ENCODE data around the gene CD2AP.

The CD2AP gene

DNA sequence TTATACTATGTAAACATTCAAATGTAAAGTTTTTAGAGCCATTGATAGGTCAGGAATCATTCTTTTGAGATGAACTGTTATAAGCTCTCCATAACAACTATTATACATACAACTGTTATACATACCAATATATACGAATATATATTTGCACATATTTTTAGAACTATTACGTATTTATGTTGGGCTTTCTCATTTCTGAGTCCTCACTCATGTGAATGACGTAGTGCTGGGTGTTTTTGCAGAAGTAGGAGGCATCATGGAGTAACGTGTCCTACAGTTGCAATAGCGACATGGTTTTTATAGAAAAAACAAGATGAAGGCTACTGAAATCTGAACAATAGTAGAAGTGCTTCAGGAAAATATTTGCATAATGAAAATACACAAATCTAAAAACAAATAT, 184.4 kb downstream of the CD2AP start:
- H3K27me3 ChIP-seq: no peaks in the 10 kb centered on the region
- H3K4me2 ChIP-seq: no peak overlapping the region
- no peaks in the 10 kb centered on the region for H3K9me3 ChIP-seq (replicated peaks in 1 of 11)
- no peaks in the 10 kb centered on the region for H3K36me3 ChIP-seq
- H4K20me1 ChIP-seq: no peaks in the 10 kb centered on the region
- no peak overlapping the region for H3K9ac ChIP-seq
- TF ChIP-seq Cebpa-rat (IDR thresholded peaks at IDR 0.05): no peak
- H3K4me1 ChIP-seq: peaks cover 0 to 10% (median 2%) of the 10 kb centered on the region in 10 experiments; a peak in 4 of 20 replicates
- no peak overlapping the region for H3K27ac ChIP-seq
- no peak overlapping the region for H3K4me3 ChIP-seq

DNA sequence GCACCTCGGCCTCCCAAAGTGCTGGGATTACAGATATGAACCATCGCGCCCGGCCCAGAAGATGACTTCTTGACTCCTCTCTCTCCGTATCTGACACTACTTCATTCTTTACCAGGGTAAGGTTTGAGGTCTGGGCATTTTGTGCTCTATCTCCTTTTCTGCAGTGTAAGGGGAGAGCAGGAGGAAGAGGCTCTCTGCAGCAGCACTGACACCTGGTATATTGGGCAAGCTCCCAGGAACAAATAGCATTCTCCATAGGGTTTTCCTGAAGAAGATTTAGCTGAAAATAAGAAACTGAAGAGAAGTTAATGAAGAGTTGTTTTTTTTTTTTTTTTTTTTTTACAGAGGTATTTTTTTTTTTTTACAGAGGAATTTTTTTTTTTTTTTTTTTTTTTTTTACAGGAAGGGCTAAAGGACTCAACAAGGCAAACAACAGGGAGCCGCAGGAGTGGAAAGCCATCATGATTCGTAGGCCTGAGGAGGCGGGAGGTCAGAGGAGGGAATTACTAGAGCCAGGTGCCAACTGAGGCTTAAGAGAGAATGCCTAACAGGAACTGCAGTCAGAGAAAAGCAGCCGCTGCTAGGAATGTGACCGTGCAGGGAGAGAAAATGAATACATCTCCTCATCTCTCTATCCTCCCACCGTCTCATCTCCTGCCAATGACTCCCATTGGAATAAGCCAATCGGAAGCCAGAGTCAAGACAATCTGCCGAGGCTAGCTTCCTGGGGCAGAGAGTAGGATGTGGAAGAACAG, 186.1 kb downstream of the CD2AP start:
- Histone ChIP-seq H4K20me1 (no peaks in the 10 kb centered on the region), H3K4me3 (no peak overlapping the region), H3K9me3 (replicated peaks in 1 of 11) (no peaks in the 10 kb centered on the region), H3K36me3 (no peaks in the 10 kb centered on the region), H3K27me3 (no peaks in the 10 kb centered on the region), H3K4me1 (peaks cover 0 to 6% (median 0%) of the 10 kb centered on the region in 10 experiments; a peak in 3 of 20 replicates), H3K27ac (no peak overlapping the region), H3K9ac (no peak overlapping the region), H3K4me2 (no peak overlapping the region)
- no peak for TF ChIP-seq Cebpa-rat (IDR thresholded peaks at IDR 0.05)

GRCh38 chr6:47665112-47665511, 187.5 kb downstream of the CD2AP start:
- Histone ChIP-seq H3K4me3 (no peak overlapping the region), H3K27me3 (no peaks in the 10 kb centered on the region), H3K36me3 (no peaks in the 10 kb centered on the region), H3K9ac (no peak overlapping the region), H3K4me1 (no peaks in the 10 kb centered on the region), H3K27ac (no peak overlapping the region), H3K9me3 (replicated peaks in 1 of 11) (no peaks in the 10 kb centered on the region), H4K20me1 (no peaks in the 10 kb centered on the region), H3K4me2 (no peak overlapping the region)
- TF ChIP-seq Cebpa-rat (IDR thresholded peaks at IDR 0.05): no peak

DNA sequence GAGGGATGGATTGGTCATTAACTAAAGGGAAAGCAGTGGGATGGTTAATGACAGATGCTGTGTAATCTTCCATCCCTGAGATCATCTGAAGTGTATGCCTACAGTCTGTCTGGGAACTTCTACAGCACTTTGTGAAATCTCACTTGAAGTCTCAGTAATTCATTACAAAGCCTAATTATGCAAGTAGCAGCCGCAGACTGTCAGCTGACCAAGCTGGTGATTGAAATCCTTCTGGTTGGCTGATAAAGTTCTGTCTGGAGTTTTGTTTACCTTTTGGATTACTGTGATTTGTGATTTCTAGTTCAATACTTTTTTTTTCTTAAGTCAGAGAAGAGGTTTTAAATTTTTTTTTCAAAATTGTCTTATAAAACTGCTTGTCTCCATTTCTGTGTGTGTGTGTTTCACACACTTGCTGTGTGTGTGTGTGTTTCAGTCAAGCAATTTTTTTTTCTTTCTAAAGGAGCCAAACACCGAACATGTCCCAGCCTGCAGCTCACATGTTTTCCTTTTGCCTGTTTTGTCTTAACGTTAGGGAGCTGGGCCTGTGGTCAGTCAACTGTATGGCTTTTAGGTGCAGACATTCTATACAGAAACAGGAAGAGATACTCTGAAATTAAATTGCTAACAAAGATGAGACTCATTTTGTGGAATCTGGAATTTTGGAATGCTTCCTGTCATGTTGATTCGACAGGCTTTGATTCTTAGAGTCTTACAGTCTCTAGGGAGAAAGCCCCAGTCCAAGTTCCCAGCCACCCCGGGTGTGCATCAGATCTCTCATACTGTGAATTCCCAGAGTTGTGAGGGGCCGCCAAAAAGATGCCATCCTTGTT, 192.3 kb downstream of the CD2AP start:
- no peaks in the 10 kb centered on the region for H4K20me1 ChIP-seq
- no peak for TF ChIP-seq Cebpa-rat (IDR thresholded peaks at IDR 0.05)
- H3K36me3 ChIP-seq: no peaks in the 10 kb centered on the region
- no peak overlapping the region for H3K4me2 ChIP-seq
- no peak overlapping the region for H3K27ac ChIP-seq
- H3K9ac ChIP-seq: no peak overlapping the region
- no peaks in the 10 kb centered on the region for H3K27me3 ChIP-seq
- H3K9me3 ChIP-seq (replicated peaks in 1 of 11): peaks cover 0 to 6% (median 0%) of the 10 kb centered on the region in 11 experiments; a peak in 1 of 22 replicates
- H3K4me1 ChIP-seq: no peaks in the 10 kb centered on the region
- H3K4me3 ChIP-seq: no peak overlapping the region

DNA sequence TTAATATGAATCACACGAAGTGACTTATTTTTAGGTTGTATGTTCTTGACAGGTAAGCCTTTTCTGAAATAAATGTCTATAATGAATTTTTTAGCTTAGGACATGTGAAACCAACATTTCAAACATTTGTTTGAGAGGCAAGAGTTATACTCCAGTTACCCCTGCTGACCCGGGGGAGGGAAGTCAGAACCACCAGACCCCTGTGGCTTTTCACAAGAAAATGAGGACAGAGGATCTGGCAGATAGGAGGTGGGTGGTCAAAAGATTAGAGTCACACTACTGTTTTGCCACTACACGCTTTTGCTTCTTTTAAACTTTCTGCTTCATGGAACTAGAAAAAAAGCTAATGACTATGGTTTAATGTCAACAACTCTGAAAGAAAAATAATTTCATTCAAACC, 193.3 kb downstream of the CD2AP start:
- no peaks in the 10 kb centered on the region for H3K27me3 ChIP-seq
- H3K36me3 ChIP-seq: no peaks in the 10 kb centered on the region
- no peak overlapping the region for H3K9ac ChIP-seq
- H3K9me3 ChIP-seq (replicated peaks in 1 of 11): peaks cover 0 to 14% (median 0%) of the 10 kb centered on the region in 11 experiments; a peak in 1 of 22 replicates
- no peak overlapping the region for H3K4me3 ChIP-seq
- no peaks in the 10 kb centered on the region; a peak in 1 of 22 replicates for H4K20me1 ChIP-seq
- no peak overlapping the region for H3K4me2 ChIP-seq
- no peaks in the 10 kb centered on the region for H3K4me1 ChIP-seq
- H3K27ac ChIP-seq: no peak overlapping the region
- TF ChIP-seq Cebpa-rat (IDR thresholded peaks at IDR 0.05): no peak

- Histone ChIP-seq H3K4me3 (no peak overlapping the region), H3K36me3 (no peaks in the 10 kb centered on the region), H3K9me3 (replicated peaks in 1 of 11) (peaks cover 0 to 14% (median 0%) of the 10 kb centered on the region in 11 experiments; a peak in 1 of 22 replicates), H3K9ac (no peak overlapping the region), H3K4me2 (no peak overlapping the region), H3K27me3 (no peaks in the 10 kb centered on the region), H4K20me1 (no peaks in the 10 kb centered on the region; a peak in 1 of 22 replicates), H3K4me1 (no peaks in the 10 kb centered on the region), H3K27ac (no peak overlapping the region)
- no peak for TF ChIP-seq Cebpa-rat (IDR thresholded peaks at IDR 0.05)
These were observed 194.2 kb downstream of the CD2AP start for GRCh38 chr6:47671777-47672176.

DNA sequence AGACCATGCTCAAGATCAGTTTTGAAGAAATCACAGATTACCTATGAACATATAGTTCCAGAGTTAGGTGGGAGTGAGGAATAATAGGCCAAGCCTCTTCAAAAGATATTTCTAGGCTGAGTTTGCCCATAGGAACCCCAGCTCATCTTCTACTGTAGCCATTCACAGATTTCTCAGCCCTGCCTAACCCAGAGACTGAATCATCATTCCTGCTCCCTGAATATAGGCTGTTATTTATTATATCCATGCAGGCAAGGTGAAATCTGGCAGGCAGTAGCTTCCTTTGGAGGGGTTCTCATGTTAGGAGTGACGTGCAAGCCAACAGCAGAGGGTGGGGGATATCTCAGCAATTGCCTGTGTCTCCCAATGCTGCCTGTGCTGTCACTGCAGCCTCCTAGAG, 195.2 kb downstream of the CD2AP start:
- H3K9me3 ChIP-seq (replicated peaks in 1 of 11): peaks cover 0 to 14% (median 0%) of the 10 kb centered on the region in 11 experiments; a peak in 1 of 22 replicates
- no peak for TF ChIP-seq Cebpa-rat (IDR thresholded peaks at IDR 0.05)
- H3K27me3 ChIP-seq: no peaks in the 10 kb centered on the region
- no peaks in the 10 kb centered on the region for H3K36me3 ChIP-seq
- H3K4me1 ChIP-seq: no peaks in the 10 kb centered on the region
- H3K4me2 ChIP-seq: no peak overlapping the region
- H3K9ac ChIP-seq: no peak overlapping the region
- H4K20me1 ChIP-seq: no peaks in the 10 kb centered on the region; a peak in 1 of 22 replicates
- no peak overlapping the region for H3K4me3 ChIP-seq
- H3K27ac ChIP-seq: no peak overlapping the region

DNA sequence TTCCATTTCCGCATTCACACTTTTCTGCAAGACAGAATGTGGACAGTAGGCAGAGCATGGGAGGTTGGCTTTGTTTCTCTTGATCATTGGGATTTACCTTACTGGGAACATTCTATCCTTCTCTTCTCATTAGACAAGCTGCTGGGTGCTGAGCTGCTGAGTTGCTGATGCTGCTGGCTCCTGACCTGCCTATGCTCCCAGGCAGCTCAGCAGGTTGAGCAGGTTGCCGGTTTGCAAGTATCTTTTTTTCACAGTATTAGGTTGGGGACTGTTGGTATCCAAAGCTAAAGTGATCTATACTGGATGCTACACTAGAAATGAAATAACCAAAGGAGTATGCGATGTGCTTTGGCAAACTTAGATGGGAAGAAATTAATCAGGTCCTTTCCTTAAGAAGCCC, 197.1 kb downstream of the CD2AP start:
- H3K4me2 ChIP-seq: no peak overlapping the region
- peaks cover 0 to 14% (median 0%) of the 10 kb centered on the region in 11 experiments; a peak in 1 of 22 replicates for H3K9me3 ChIP-seq (replicated peaks in 1 of 11)
- no peaks in the 10 kb centered on the region for H3K36me3 ChIP-seq
- no peaks in the 10 kb centered on the region; a peak in 1 of 22 replicates for H4K20me1 ChIP-seq
- H3K4me1 ChIP-seq: no peaks in the 10 kb centered on the region
- no peak overlapping the region for H3K4me3 ChIP-seq
- no peak for TF ChIP-seq Cebpa-rat (IDR thresholded peaks at IDR 0.05)
- no peak overlapping the region for H3K27ac ChIP-seq
- no peak overlapping the region for H3K9ac ChIP-seq
- H3K27me3 ChIP-seq: no peaks in the 10 kb centered on the region
